GM21737 (cell line): ENCODE results near the gene UGT1A1.

ENCODE experiments used
- ATAC-seq: cut with Tn5 transposase; IDR thresholded peaks from one replicate; pipeline ENCODE4 v1.9.1; 2021; ENCODE audit warnings: mild to moderate bottlenecking, moderate library complexity; ENCODE audit not compliant: unreplicated experiment

The UGT1A1 gene

DNA sequence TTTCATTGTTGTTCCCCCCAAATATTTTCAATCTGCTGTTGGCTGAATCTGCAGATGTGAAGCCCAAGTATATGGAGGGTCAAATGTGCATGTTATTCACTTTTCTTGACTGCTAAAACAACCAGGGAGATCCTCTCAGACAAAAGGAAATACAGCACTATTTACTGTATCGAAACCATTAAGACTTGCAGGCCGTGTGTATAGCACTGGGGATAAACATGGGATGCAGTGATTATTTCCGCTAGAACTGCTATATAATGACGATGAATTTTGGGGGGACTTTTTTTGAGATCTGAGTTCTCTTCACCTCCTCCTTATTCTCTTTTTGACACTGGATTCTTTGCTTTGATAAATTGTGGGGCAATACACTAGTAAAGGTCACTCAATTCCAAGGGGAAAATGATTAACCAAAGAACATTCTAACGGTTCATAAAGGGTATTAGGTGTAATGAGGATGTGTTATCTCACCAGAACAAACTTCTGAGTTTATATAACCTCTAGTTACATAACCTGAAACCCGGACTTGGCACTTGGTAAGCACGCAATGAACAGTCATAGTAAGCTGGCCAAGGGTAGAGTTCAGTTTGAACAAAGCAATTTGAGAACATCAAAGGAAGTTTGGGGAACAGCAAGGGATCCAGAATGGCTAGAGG is 3.5 kb upstream of the UGT1A1 start:
- ATAC-seq = no peak

DNA sequence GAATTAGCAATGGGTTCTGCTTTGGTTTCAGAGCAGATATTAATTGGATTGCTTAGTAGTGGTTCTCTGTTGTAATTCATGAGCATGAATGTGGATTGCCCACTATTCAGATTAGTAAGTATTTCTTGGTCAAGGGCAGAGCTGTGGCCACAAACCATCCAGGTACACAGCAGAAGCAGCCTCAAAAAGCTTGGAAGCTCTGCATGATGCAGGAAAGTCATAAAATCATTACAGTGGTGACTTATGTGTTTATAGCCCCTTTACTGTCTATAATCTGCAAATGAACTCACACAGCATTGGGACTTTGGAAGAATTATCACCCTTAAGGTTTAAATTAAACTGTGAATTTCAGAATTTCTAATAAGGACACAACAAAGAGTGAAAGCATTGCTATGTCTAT is 1.9 kb upstream of the UGT1A1 start:
- ATAC-seq = no peak

DNA sequence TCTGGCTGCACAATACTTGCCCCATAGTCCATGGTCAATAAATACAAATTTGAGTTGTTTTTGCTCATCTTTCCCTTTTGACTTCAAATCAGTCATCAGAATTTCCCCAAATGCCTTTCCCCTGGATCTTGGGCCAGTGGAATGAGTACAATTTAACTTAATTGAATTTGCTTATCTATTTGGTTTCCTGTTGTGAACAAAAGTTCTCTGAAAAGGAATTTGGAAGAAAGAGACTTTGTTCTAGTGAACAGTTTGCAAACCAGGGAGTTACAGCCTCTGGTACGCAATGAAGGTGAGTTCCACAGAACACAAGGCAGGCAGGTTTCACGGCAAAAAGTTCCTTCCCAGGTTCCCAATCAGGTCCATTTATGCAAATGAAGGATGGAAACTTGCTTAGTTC is 1.2 kb upstream of the UGT1A1 start:
- no peak for ATAC-seq

DNA sequence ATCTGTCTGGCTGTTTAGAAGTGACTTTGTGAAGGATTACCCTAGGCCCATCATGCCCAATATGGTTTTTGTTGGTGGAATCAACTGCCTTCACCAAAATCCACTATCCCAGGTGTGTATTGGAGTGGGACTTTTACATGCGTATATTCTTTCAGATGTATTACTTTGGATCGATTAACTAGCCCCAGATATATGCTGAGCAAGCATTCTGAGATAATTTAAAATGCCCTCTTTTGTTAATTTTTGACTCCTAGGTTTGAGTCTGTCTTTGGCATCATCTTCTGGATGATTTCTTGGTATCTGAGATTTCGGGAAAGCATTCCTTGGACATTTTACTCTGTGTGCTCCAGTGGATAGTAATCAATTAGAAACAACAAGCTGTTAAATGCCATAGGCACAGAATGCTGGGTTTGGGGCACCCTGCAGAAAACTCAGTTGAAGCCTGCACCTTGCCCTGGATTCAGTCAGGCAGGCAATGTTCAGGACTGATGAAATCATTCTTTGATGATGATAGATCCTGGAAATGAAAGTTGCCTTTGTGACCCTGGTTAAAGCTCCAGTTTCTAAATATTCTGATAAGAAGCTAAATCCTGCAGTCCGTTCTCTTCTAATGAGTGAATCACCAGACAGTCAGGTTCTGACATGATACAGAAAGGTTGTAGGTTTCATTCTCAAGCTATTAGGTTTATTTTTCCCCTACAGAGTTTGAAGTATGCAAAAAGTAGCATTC is 1.1 kb downstream of the UGT1A1 start:
- ATAC-seq = no peak

DNA sequence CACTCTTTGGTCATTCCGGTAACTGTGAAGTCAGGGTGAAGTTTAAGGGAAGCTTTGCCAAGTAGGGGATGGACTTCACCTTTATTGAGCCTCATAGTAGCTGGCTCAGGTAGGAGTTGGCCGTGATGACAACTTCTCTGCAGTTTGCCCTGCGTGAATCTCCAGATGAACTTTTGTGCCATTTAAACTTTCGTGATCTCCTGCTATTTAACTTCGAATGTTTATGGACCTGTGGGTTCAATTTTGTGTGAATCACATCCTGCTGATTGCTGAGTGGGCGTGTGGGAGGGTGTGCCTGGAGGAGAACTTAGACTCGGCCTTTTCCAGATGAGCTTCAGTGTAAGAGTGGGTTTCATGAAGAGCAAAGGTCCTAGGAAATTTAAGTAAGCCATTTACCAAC is 4.2 kb downstream of the UGT1A1 start:
- no peak for ATAC-seq

DNA sequence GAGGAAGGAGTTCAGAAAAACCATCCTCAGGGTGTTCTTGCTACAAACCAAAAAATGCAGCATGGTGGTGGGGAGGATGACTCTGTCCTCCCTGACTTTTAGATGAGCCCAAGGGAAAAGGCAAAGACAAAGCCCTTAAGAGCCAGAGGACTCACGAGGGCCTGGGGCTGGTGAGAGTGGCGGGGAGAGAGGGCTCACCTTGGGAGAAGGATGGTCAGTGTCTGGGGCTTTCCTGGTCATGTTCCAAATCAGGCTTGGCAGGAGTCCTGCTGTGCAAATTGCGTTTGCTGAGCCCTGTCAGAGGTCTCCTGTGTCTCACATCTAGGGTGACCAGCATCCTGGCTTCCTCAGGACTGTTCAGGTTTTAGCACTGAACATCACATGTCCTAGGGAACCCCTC is 4.7 kb downstream of the UGT1A1 start:
- no peak for ATAC-seq

DNA sequence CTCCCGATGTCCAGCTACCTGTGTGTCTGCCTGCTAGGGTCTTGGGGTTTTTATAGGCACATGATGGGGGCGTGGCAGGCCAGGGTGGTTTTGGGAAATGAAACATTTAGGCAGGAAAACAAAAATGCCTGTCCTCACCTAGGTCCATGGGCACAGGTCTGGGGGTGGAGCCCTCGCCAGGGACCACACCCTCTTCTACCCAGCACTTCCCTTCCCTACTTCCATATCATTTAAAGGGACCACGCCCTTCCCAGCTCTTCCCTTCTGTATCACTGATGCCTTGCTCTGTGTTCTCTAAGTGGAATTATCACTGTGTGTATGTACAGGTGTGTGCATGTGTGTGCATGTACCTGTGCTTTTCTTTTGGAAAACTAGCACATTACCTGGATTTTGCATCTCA is 6.3 kb downstream of the UGT1A1 start:
- ATAC-seq = no peak

DNA sequence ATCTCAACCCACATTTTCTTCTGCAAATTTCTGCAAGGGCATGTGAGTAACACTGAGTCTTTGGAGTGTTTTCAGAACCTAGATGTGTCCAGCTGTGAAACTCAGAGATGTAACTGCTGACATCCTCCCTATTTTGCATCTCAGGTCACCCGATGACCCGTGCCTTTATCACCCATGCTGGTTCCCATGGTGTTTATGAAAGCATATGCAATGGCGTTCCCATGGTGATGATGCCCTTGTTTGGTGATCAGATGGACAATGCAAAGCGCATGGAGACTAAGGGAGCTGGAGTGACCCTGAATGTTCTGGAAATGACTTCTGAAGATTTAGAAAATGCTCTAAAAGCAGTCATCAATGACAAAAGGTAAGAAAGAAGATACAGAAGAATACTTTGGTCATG is 8.0 kb downstream of the UGT1A1 start:
- ATAC-seq = no peak

DNA sequence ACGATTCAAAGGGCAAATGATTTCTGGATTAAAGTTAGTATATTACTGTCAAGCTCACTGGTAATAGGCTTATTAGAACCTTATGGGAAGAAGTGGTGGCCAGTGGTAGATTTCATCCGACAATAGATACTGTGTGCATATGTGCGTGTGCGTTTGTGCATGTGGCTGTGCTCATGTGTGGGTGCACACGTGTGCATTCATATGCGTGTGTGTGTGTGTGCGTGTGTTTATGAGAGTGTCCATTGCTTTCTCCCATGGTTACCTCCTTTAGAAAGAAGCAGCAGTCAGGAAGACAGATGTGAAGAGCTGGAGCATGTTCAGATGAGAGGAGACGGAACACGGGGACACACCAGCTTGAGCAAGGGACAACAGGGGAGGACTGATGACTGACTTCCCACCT is 9.2 kb downstream of the UGT1A1 start:
- no peak for ATAC-seq

DNA sequence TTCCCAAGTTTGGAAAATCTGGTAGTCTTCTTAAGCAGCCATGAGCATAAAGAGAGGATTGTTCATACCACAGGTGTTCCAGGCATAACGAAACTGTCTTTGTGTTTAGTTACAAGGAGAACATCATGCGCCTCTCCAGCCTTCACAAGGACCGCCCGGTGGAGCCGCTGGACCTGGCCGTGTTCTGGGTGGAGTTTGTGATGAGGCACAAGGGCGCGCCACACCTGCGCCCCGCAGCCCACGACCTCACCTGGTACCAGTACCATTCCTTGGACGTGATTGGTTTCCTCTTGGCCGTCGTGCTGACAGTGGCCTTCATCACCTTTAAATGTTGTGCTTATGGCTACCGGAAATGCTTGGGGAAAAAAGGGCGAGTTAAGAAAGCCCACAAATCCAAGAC is 12.1 kb downstream of the UGT1A1 start:
- ATAC-seq = no peak

DNA sequence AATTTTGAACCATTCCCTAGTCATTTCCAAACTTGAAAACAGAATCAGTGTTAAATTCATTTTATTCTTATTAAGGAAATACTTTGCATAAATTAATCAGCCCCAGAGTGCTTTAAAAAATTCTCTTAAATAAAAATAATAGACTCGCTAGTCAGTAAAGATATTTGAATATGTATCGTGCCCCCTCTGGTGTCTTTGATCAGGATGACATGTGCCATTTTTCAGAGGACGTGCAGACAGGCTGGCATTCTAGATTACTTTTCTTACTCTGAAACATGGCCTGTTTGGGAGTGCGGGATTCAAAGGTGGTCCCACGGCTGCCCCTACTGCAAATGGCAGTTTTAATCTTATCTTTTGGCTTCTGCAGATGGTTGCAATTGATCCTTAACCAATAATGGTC is 12.5 kb downstream of the UGT1A1 start:
- ATAC-seq = no peak

DNA sequence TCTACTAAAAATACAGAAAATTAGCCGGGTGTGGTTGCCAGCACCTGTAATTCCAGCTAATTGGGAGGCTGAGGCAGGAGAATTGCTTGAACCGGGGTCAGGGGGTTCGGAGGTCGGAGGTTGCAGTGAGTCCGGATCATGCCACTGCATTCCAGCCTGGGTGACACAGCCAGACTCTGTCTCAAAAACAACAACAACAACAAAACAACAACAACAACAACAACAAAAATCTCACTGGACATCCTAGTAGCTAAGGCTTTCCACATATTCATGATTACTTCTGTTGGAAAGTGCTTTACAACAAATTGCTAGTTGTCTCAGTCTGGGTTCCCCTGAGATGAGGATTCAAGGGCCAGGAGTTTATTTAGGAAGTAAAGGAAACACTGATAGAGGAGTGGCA is 13.8 kb downstream of the UGT1A1 start:
- no peak for ATAC-seq

DNA sequence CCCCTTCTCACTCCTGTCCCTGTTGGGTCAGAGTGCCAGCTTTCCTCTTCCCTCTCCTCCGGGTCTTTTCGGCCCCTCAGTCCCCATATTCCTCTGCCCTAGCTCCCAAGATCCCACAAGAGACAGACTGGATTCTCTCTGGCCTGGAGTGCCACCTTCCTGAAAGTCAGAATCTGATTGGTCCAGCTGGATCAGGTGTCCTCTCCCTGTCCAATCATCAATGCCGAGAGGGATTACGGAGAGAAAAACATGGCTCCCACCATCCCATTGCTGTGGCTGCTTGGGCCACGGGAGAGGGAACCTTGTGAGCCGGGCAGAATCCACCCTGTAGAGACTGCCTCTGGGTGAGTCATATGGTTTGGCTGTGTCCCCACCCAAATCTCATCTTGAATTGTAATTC is 15.3 kb downstream of the UGT1A1 start:
- ATAC-seq = no peak

DNA sequence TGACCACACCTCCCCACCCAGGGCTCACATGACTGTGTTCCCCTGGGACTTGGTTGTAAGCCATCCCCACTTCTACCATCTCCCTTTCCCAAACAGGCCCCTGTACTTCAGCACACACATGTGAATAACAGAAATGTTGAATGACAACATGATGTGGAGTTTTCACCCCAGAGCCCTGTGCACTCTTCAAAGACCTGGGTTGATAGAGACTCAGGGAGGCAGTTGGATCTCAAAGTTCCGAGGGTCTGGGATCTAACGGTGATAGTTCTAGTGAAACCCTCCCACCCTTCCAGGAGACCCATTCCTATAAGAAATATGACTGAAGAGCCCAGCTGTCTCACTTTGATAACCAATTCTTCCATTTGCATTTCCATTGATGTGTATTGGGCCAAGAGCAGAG is 18.0 kb downstream of the UGT1A1 start, which contains the start of gene MROH2A:
Gene MROH2A, plus strand, starts transcription at position 301 of the 400 bp plus-strand sequence. CDS start 1,029 bp downstream, outside the sequence.
- no peak for ATAC-seq

DNA sequence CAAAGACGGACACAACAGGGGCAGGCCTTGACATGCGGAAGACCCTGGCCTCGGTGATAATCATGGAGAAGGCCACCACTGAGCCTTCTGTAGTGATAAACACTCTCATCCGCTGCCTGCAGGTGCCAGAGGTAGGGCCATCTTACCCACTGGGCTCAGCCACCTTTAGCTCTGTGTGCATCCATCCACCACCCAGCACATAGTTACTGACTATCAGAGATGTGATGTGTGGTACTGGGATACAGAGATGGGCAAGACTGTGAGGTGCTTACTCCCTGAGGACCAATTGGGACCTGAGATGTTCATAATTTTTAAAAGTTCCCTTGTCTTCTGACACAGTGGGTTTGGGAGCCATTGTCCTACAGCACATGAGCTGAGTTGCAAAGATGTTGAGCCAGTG is 19.7 kb downstream of the UGT1A1 start:
- ATAC-seq = no peak

DNA sequence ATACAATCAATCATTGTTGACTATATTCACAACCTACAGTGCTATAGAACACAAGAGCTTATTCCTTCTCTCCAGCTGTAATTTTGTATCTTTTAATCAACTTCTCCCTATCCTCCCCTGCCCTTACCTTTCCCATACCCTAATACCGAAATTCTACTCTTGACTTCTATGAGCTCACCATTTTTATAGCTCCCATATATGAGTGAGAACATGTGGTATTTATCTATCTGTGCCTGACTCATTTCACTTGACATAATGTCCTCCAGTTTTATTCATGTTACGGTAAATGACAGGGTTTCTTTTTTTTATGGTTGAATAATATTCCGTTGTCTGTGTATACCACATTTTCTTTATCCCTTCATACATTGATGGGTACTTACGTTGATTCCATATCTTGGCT is 20.7 kb downstream of the UGT1A1 start:
- ATAC-seq = no peak

DNA sequence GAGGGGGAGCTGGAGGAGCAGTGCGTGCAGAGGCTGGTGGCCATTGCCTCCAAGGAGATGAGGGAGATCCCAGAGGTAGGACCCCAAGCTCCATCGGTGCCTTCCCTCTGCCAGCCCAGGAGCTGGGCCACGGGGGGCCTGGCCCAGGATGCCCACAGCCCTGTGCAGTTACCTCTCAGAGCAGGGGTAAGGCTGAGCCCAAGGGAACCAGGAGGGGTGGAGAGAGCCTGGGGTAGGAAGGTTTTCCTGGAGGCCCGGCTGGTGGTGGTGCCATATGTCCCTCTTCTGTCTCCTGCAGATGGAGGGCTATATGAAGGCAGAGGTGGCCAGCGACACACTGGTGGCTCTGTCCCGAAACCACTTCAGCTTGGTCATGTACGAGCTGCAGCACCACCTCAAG is 29.5 kb downstream of the UGT1A1 start:
- ATAC-seq = no peak

DNA sequence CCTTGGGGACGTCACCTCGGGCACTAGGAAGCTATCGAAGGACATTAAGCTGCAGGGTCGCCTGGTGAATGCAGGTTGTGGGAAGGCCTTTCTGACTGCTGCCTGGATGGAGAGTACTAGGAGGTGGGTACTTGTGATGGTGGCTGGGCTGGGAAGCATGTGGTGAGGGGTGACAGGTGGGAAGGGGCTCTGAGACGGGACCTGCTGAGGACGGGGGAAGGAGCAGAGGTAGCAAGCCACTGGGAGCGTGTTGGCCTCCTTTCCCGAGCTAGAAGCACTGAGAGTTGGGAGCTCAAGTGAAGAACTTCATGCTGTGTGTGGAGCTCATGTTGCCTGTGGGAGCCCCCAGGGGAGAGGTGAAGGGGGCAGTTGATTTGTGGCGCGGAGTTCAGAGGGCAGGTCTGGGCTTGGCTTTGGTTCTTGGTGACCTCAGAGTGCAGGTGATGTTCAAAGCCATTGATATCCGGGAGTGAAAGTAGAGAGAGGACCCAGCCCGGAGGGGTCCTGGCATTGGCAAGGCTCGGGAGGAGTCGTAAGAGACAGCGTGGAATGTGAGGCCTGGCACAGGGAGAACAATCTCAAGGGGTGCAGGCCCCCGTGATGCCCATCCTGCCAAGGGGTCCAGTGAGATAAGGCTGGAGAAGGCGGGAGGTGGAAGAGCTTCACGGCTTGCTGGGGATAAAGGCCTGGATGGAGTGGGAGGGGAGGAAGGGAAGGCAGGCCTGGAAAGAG is 31.2 kb downstream of the UGT1A1 start:
- no peak for ATAC-seq

DNA sequence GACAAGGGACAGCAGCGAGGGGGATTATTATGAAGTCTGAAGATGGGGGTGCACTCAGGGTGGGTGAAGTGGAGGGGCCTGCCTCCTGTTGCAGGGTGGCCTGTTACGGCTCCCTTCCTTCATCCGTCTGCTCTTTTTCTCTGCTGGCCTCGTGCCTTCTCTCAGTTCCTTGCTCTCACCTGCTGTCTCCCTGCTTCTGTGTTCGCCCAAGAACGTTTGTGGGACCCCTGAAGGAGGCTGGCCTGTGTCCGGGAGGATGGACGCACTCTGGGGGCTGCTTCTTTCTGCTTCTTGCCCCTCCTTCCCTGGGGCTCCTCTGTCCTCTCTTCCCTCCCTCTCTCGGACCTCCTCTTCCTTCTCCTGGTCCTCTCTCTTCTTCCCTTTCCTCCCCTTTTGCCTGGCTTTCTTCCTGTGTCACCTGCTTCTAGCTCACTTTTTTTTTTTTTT is 31.8 kb downstream of the UGT1A1 start:
- ATAC-seq = no peak

DNA sequence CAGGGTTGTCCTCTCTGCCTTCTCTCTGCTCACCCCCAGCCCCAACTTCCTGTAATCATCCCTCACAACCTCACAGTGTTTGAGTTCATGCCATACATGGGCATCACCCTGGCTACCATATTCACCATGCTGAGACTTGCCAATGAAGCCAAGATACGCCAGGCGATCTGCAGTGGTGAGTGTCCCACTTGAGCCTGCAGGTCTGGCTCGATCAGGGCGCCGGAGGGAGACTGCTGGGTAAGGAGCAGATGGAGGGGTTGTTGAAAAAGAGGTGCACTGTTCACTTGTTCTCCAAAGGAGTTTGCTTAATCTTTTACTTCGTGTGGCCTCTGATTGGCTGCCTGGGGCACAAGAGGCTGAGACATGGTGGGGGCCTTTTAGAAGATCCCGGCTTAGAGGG is 32.6 kb downstream of the UGT1A1 start:
- no peak for ATAC-seq

DNA sequence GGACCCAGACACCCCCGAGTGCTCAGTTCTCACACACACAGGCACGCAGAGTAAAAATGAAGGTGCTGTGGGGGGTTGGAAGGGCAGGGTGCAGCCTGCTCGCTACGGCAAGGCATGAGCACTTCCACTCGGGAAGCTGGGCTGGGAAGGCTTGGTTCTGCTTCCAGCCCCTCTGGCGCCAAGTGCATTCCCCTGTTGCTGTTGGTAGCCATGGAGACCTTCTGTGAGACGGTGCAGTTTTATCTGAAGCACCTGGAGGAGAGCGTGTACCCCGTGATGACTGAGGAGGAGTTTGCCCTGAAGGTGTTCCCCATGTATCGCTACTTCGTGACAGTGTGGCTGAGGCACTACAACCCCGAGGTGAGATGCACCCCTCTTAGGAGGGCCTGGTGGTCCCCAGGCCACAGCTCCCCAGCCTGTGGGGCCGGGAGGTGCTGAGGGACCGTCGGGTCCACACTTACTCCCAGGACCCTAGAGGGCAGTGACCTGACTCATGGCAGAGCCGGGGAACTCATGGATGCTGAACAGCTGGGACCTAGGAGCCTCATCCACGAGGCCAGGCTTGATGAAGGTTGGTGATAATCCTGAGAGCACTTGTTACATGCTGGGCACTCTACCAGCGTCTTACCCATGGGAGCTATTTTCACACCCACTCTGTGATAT is 33.5 kb downstream of the UGT1A1 start:
- ATAC-seq = no peak
